GM21529 (cell line): ENCODE data around the gene ZFHX3.

Experiments
- ATAC-seq: cut with Tn5 transposase; IDR thresholded peaks from one replicate; pipeline ENCODE4 v1.9.1; 2021; ENCODE audit not compliant: unreplicated experiment

Gene ZFHX3

DNA sequence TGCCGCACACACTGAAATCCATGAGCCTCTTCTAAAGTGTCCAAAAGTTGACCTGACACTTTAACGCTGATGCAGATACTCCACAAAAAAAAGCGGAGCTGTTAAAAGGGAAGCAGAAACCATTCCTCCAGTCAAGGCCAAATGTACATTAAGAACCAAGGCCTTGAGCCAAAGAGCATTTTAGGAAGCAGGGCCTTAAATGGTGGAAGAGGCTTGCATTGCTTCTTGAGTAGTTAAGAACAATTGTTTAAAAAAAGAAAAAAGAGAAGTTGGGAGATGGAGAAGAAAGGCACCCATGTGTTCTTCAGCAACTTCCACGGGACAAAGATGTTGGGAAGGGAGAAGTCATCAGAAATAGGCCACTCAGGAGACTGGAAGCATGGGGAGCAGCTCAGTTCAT is 6.3 kb downstream of the ZFHX3 start:
- ATAC-seq, result no peak

DNA sequence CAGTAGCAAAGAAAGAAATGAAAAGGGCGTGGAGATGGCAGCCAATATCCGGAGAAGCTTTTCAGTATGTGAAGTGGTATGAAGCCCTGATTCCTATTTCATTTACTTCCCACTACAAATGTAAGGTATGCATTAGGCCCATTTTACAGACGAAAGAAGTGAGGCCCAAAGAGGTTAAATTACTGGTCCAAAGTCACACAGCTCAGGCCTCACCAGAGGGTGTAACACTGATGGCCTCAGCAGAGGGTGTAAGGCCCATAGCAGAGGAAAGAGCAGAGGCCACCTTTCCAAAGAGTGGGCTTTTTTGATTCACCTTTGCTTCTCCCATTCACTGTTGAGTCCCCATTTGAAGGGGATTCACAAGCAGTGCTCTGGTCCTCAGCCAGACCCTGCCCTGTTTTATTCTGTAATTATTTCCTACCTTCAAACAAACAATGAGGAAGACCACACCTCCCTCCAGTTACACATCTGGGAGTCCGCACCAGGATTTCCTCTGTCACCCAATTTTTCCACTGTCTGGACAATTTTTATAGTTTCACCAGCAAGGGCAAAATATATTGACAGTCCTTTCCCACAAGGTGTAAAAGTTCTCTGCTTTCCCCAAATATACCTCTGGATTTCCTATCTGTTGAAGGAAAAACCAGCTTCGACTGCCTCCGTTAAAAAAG is 7.1 kb downstream of the ZFHX3 start:
- no peak for ATAC-seq

DNA sequence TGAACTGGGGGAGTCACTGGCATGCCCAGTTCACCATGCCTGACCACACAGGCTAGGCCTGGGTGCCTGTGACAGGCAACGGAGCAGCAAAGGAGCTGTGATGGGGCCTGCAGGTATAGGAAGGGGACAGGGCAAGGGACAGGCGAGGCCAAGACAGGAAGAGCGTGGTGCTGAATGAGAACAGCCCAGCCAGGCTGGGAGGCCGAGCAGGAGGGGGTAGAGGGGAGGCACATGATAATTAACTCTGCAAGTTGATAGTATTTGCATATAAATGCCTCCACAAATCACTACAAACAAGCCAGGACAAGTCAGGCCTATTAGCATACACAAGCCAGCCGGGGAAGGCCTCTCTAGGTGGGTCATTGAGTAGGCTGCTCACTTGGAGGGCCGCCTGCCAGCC is 7.8 kb downstream of the ZFHX3 start:
- ATAC-seq, result no peak

DNA sequence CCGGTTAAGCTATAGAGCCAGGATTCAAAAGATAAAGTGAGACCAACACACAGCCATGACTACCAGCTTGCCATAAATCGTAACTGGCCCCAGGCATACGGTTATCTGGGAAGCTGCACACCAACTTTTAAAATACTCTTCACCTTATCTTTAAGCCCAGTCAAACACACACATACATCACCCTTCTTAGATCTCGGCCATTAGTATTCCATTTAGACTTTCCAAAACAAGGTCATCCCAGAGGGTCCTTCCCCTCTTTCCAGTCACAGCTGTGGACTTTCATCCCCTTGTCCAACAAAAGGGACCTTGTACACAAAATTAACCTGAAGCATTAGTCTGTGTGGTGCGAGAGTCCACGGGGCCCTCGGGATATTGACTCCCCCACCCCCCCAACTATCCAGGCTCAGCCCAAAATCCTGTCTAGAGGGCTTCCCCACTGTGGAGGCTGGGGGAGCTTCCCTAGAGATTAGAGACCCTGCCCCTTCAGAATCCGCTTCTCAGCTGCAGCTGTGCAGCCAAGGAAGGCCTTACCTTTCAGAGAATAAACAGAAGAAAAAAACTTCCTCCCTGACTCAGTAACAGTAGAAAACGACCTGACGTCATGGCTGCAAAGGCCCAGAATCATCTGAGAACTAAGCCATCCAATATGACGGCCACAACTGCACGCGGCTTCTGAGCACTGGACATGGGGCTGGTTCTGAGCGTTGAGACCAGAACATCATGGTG is 9.9 kb downstream of the ZFHX3 start:
- ATAC-seq, result no peak

DNA sequence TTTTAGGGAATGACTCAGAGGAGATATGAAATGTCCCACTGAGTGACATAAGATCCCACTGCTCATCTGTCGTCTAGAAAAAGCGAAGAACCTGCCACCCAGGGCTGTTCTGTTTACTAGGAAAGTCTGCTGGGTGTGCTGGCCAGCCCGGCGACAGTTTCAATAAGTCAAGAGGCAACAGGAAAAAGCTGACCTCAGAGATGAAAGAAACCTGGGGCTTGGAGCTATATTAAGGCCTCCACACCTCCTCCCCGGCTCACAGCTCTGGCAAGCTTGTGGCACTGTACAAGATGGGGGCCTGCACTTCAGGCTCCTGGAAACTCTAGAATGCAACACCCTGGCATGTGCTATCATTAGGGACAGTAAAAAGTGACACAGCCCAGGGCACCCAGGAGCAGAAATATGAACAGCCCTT is 10.6 kb downstream of the ZFHX3 start:
- ATAC-seq, result no peak

DNA sequence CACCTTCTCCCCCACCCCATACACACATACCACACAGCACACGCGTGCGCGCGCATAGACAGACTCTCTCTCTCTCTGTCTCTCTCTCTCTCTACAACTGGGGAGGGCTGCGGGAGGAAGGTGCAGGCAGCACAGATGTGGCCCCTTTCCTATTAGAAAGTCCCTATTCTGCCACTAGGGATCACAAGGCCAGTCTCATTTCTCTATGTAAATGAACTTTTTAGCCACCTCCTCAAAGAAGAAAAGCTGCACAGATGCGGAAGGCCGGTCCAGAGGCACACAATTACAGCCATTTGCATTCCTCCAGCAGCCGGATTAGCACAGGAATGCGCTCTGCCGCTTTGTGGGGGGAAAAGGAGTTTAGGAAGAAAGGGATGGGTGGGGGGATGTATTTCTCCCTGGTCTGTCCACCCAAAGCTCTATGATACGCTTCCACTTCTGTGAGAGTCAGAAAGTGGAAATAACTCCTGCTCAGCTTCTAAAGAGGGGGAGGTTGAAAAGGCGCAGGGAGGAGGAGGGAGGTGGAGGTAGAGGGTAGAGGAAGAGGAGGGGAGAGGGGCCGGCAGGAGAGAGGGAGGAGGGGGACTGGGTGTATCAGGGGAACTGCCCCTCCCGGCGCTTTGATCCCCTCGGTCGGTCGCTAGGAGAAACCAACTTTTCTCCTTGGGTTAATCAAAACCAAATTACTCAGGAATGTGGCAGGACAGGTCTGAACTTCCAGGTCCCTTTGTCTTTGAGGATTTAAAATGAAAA is 11.7 kb downstream of the ZFHX3 start:
- ATAC-seq, result peak; percentile 71

DNA sequence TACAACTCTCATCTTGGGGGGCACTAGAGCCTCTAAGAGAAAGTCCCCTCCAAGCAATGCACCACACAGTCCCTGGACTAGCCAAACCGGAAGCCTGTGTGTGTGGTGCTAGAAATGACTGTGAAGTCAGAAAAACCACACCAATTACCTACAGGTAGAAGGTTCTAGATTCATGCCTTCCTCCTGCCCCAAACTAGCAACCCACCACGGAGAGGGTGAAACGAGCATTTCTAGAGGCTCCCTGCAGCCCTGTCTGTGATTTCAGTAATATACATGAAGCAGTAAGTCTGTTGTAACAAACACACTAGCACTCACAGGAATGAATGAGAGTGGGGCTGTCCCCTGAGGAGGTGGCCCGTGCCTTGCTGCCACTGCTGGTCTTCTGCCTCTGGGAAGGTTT is 13.6 kb downstream of the ZFHX3 start:
- ATAC-seq, result peak; percentile 37

DNA sequence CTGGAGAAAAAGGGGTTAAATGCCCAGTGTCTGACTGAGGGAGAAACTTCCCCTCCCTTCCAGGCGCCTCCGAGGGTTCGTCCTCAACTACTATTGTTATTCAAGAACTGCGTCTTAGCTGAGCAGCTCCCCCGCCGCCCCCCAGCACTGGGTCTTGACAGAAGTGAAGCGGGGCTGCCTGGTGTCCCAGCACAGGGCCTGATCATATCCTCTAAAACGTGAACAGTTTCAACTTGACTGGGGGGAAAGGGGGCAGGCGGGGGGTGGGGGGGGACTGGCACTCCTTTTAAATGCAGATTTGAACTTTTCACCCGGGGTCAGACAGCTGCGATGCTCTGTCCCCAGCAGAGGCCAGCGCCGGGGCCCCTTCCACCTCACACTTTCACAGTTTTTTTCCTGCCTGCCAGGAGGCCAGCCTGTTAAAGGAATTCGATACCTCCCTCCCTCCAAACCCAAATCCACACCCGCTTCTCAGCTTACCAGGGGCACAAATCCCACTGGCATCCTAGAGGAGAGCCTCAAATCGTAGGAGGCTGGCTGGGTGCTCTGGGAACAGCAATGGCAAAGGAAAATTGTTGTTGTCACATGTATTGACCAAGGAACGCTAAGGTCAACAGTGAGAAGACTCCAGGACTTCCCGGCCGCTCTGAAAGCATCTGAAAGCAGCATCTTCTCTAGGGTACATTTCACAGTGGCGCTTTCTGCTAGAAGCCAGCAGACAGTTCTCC is 14.5 kb downstream of the ZFHX3 start:
- no peak for ATAC-seq

DNA sequence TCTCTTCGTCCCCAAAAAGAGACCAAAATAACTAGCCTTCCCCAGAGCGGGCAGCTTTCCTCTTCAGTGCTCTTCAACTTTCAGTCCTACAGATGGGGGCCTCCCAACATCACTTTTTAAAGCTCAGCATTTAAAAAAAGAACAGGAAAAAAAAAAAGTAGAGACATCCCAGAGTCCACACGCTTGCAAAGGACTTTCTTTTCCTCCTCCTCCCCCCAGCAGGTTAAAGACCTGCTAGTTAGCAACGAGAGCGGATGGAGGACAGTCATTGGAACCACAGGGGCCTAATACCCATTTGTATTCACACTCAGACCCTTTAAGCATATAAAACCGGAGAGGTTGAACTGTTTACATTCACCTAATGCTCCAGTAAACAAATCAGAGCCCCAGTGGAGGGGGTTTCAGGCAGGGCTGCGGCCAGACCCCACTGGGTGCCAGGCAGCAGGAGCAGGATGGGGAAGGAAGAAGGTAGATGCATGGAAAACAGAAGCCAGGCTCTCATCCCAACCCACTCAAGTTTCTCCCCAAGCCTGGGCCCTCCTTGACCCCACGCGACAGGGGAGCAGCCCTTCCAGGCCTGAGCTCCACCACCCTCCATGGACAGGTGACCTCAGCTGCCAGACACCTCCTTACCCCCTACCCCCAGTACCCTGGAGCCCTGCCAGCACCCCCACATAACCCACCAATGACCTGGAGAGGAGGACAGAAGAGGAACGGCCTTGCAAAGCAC is 15.2 kb downstream of the ZFHX3 start:
- peak; percentile 31 for ATAC-seq

DNA sequence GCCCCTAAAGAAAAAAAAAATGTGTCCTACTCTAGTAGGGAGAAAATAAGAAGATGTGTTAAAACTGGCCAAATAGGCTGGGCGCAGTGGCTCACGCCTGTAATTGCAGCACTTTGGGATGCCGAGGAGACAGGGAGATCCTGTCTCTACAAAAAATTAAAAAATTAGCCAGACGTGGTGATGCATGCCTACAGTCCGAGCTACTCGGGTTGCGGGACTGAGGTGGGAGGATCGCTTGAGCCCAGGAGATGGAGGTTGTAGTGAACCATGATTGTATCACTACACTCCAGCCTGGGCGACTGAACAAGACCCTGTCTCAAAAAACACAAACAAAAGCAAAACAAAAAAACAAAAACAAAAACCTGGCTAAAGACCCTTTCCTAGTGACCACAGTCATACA is 15.9 kb downstream of the ZFHX3 start:
- no peak for ATAC-seq

DNA sequence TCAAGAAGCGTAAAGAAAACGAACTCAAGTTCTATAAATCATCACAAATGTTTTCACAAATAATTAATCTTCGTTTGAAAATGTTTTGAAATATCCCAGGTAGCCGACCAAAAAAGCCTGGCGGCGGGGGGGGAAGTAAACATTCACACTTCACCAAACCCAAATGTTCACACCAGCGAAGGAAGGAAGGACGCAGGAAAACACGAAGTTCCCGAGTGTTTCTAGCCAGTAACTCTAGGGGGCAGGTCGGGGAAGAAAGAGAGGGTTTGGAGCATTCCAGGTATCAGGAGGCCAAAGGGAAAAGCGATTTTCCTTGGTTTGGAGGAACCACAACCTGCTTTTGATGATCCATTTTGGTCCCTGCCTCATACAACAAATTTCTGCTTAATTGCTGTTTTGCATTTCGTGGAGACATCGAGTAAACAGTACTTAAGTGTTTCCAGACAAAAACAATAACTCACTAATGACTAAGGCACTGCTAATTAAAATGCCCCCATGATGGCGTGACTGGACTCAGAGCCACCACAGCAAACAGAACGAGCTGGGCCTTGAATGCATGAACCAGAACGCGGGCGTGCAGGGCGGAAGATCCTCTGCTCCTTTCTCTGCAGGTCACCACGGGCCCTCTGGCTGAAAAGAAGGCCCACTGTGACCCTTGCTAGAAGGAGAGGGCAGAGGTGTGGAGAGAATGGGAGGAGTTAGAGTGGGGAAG is 16.6 kb downstream of the ZFHX3 start:
- no peak for ATAC-seq

DNA sequence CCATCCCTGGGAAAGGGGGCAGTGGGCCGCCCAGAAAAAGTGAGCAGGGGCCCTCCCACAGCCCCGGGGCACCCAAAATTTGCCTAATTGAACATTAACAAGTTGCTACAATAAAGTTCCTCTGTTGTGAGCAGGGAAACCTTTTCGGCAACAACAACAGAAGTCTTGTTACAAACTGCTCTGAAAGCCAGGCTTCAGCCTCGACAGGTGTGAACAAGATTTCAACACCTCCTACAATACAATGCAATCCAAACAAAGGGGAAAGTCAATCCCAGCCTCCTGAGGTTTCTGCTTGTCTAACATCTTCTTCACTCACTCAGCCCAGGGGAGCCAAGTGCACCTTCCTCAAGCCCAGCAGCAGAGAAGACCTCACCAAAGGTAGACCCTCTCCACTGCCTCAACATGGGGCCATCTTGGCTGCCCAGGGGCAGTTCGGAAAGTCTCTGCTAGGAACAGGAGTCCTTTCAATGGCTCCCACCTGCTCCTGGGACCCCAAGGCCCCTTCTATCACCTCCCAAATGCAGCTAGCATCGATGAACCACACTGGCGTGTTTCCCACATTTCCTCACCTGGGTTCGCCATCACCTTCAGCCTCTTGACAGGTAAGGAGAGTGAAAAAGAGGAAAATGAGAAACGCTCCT is 19.1 kb downstream of the ZFHX3 start:
- ATAC-seq, result no peak

DNA sequence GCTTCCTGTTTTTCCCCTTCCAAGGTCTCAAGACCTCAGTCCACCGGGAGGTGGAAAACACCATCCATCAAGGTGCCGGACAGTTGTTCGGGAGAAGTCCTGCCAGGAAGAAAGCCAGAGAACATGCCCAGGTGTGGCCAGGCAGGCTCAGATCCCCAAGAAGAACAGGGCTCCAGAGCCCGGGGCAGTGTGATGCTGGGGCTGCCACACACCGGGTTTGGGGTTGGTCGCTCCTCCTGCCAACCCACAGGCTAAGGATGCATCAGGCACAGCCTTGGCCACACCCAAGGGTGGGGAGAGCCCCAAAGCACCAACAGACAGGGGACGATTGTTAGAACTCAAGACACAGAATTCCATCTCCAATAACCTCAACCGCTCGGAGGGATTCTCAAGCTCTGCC is 19.7 kb downstream of the ZFHX3 start:
- no peak for ATAC-seq

DNA sequence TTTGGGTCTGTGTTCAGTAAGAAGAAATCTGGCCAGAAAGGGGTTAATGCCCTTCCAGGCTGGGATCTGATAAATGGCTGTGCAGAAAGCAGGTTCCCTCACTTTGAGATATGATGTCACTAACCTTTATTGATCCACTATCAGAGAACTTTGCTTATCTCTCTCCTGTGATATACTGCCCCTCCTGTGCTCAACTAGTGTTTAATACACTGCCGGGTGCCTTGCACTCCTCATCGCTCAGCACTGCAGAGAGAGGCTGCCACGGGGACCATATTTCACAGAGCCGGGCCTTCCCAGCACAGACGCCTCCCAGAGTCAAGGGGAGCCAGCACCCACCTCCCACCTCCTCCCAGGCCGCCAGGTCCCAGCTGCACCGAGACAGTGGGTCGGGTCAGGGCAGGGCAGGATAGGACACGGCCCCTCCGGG is 20.2 kb downstream of the ZFHX3 start:
- ATAC-seq, result no peak

DNA sequence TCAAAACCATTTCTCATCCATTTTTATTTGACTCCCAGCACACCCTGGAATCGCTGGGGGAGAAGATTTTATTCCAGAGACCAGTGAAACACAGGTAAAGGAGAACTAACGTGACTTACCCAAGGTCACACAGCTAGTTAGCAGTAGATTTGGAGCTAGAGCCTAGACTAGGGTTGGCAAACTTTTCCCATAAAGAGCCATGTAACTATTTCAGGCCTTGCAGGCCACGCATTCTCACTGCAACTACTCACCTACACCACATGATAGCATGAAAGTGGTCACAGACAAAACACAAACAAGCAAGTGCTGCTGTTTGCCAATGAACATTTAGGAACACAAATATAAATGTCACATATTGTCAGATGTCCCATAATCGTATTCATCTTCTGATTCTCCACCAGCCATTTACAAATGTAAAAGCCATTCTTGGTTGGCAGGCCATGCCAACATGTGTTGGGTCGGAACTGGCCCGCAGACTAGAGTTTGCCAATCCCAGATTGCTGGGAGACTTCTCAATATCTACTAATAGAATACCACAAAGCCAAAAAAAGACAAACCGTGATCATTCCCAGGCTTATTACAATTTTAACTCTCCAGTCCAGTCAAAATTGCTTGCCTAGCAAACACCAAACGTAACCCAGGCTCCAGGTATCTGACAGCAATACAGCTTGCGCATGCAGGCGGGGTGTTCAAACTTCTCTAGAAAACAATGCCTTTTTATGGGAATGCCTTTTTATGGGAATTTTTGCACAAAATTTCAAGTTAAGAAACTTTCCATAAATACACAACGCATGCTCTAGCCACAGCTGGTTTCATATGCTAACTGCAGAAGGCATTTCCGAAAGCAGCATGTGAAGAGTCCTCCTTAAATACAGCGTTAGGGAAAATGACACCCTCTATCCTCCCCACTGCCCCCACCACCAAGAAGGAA is 20.9 kb downstream of the ZFHX3 start:
- ATAC-seq, result no peak

DNA sequence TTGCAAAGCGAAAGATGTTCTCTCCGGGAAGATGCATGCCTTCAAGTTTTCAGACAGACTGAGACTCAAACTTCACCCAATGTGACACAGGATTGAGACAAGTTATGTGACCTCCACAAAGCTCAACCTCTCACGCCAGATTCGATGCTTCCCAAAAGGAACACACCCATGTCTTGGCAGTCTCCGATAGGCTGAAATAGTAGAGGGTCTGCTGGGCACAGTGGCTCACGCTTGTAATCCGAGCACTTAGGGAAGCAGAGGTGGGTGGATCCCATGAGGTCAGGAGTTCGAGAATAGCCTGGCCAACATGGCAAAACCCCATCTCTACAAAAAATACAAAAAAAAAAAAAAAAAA is 22.1 kb downstream of the ZFHX3 start:
- no peak for ATAC-seq

DNA sequence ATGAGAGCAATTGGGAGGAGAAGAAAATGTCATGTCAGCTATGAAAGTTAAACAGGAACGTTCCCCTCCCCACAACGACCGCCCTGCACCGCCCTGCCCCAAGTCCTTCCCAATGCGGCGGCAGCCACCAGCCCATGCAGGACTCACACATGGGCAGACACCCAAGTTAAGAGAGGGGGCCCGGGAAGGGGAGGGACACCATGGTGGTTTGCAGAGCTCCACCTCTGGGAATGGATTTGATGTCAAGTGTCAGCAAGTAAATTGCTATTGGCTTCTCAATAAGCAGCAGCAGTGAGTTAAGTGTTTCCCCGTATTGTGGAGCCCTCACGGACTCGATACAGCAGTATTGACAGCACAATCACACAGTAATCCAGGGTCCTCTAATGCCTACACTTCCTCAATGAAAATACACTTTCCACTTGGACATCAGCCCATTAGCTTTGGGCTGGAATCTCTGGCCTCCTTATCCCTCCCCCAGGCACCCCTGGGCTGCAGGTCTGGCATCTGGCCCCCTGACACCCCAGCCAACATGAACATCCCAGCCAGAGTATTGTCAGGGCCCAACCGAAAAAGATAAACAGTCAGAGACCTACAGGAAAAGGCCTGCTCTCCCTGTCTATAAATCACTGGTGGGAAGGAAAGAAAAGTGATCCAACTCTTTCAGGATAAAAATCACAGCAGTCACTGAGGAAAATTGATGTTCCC is 22.6 kb downstream of the ZFHX3 start:
- ATAC-seq, result no peak

DNA sequence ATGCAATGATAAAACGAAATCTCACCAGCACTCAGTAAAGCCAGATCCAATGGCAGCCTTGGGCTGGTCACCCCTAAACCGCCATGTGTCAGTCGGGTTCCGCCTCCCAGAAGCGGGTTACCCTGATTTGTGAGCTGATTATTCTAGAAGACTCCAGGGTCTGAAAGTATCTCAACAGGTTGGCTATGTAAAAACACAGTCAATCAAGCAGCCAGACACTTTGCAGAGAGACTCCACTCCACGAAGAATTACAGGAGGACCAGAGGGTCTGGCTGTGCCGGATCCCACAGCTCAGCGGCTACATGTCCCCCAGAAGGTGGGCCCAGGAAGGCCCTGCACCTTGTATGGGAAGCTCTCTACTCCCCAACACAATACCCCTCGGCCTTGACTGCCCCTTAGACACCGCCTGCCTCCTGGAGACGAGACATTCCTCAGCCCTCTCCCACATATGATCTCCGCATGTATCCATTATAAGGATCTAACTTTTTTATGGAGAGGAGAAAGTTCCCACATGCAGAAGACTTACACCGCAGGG is 23.3 kb downstream of the ZFHX3 start:
- ATAC-seq, result no peak
